Anterior cingulate cortex (tissue), 58 donors: Measurements from ENCODE around the gene PTPRN2.

Experiments
- DNase-seq, 58 donors: peaks; one replicate each; lab custom pipeline; 2025; lab: John Stamatoyannopoulos, UW

Gene PTPRN2

DNA sequence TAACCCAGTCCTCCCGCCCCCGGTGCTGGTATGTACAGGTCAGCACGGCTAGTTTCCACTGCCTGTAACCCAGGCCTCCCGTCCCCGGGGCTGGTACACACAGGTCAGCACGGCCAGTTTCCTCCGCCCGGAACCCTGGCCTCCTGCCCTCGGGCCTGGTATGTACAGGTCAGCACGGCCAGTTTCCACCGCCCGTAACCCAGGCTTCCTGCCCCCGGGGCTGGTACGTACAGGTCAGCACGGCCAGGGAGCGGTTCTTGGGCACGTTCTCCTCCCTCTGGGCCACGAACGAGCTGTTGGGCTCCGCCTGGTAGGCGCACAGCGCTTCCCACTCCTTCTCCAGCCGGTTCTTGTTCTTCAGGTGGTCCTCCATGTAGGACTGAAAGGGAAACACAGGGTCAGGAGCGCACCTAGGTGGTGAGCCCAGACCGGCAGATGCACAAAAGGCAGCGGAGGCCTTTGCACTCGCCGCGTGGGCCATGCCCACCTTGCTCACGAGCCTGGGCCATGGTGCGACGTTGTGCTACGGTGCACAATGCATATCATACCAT lies 966.4 kb downstream of the PTPRN2 start:
- DNase-seq, result no peak

GRCh38 chr7:157620616-157621015 lies 967.0 kb downstream of the PTPRN2 start:
- DNase-seq, result no peak

DNA sequence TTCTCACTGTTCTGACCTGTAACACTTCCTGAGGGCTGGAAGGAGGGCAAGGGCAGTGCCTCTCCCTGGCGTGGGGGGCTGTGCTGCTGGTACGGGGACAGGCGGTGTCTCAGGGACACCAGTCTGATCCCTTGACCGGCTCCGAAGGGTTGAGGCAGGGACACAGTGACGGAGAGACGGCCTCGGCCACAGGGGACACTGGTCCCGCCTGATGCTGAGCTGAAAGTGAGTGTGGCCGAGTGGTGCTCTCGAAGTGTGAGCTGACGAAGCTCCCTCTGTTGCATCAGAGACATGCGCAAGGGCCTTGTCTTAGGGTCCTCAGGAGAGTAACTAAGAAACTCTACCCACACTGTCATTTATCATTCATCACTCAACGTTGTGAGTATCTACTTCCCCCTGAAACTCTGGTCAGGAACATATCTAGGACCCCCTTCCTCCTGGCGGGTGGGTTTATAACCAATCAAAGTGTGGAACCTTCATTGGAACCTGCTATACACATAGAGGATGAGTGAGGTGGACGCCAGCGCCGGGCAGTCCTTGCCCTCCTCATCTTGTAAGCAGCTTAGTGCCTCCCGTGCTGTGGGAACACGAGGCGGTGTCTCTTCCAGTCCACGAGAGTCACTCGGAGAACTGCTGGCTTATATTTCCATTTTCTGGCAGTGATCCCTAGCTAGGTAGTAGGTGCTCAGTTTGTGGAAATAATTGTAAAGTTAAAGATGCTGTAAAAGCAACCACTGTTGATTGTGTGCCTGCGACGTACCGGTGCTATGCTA lies 967.7 kb downstream of the PTPRN2 start:
- DNase-seq, result no peak

DNA sequence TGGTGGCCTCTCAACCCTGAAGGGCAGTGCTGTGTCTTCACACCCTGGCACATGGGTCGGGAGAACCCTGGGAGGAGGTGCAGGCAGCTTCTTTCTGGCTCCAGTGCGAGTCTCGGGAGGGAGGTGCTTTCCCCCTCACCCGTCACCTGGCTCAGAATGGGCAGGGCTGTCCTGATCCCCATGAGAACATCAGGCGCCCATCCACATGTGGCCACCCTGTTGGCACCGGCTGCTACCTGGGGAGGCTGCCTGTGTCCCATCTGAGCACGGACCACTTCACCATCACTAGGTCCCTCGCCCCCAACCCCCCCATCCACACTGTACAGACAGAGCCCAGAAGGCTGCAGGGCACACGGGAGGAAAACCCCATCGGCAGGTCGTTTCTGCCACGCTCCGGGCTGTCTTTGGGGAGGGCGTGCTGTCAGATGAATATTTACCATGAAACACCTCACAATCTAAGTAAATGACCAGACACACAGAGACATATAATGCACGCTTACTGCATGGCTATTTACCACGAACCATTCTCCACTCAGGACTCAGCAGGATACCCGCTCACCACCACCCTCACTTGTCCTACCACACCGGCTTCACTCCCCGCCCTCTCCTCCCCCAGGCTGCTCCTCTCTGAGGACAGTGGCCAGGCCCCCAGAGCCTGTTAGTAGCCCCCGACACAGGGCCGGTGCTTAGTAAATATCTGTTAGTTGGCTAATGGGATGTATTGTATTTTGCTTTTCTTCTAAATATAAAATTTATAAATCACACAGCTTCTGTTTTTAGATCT lies 968.6 kb downstream of the PTPRN2 start:
- no peak for DNase-seq

DNA sequence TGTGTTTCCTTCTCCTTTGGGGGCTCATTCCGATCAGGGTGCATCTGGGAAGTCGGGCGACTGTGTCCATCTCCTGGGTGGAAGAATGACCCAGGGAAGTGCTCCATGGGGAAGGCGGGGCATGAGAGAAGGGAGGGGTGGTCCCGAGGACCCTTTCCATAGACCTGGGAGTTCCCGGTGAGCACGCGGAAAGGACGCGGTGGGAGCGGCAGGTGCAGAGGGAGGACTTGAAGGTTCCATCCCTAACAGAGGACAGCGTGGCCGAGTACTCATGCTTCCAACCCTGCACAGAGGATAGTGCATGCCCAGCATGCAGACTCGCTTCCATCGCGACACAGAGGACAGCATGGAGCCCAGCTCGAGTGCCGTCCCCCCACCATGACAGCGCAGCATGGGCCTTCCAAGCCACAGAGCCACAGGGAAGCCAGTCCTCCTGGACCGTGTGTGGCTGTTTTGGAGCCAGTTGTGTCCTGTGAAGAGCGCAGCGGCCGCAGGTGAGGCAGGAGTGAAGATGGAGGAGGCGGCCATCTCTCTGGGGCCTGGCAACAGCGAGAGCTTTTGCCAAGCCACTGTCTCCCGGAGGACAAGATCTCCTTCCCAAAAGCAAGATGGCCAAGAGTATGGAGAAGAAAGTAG lies 969.4 kb downstream of the PTPRN2 start:
- no peak for DNase-seq

DNA sequence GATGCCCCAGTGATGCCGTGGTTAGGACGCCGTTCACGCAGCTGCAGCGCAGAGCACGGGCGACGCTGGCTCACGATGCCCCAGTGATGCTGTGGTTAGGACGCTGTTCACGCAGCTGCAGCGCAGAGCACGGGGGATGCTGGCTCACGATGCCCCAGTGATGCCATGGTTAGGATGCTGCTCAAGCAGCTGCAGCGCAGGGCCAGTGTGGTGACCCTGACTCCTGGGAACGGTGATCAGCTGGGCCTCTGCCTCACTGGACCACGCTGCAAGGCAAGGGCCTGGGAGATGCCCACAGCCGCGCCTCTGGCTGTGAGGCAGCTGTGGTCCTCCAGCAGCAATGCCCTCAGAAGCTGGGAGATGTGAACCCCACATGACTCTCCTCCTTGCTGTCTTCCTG lies 970.2 kb downstream of the PTPRN2 start:
- DNase-seq, result no peak

DNA sequence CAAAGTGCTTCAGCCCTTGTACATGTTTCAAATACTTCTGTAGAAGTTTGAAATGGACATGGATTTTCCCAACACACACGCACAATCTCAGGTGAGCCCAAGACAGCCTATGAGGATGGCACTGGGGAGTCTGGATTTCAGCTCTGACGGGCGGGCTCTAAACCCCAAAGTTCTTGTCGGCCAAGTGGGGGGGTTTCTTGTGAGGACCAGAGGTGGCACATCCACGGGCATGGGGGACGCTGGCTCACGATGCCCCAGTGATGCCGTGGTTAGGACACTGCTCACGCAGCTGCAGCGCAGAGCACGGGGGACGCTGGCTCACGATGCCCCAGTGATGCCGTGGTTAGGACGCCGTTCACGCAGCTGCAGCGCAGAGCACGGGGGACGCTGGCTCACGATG lies 970.7 kb downstream of the PTPRN2 start:
- DNase-seq, result no peak

DNA sequence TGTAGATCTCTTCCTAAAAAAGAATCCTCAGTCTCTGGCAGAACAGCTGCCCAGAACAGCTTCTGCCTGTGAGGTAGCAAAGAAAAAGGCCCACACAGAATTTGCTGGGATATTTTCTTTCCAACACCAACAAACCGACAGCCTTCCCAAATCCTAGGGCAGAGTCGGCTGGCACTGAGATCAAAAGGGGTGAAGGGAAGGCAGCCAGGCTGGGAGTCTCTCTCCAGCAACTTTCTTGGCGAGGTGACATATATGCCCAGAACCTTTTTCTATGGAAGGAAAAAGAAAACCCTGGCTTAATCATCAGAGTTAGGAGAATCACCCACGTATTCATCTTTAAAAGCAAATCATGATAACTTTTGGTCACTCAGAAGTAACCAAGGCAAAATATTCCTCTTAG lies 971.2 kb downstream of the PTPRN2 start:
- peak in 14 of 58 donors; percentile 3 to 71 (median 24) for DNase-seq

DNA sequence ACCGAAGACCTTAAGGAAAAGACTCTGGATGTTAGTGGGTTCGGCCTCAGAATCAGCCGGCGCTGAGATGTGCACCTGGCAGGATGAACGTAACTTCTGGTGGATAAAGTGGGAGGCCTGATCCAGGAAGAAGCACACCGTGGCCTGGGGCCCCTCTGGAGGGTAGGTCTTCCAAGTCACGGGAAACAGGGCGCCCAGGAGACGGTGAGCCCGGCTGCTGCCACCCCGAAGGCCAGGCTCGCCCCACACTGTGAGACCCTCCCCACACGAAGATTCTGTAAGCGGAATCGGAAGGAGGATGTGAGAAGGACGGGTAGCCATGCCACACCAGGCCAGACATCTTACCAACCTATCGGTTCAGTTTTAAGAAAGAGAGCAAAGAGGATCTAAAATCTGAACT lies 971.8 kb downstream of the PTPRN2 start:
- DNase-seq, result no peak

GRCh38 chr7:157615101-157615817 lies 972.4 kb downstream of the PTPRN2 start:
- DNase-seq, result peak in 31 of 58 donors; percentile 11 to 69 (median 35)

- DNase-seq, result no peak
Observed at GRCh38 chr7:157614457-157615020, 973.1 kb downstream of the PTPRN2 start.

- no peak for DNase-seq
Observed at GRCh38 chr7:157613575-157614322, 973.9 kb downstream of the PTPRN2 start.

- no peak for DNase-seq
Observed at GRCh38 chr7:157612664-157613561, 974.7 kb downstream of the PTPRN2 start.

DNA sequence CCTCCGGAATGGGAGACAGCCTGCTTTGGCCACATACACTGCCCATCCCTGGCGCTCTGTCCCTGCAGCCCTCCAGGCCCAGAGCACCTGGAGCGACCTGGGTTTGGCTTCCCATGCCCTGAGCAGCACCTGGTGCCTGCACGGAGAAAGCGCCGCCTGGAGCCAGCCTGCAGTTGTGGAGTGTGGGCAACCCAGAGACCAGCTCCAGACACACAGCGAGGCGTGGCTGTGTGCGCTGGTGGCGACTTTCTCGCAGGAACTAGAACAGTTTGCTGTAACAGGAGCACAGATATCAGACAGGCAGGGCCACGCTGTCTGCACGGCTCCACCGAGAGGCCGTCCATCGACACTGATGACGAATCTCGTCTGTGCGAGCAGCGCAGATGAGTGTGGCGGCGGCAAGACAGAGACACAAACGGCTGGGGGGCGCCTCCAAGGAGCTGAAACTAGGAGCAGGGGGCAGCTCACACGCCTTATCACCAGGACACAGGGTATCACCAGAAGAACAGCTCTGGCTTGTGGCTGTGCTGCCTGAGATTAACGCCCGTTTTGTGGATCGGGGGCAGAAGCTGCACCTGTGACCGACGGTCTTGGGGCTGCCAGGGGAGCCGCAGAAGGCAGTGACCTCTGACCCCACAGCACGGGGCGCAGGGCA lies 975.5 kb downstream of the PTPRN2 start:
- no peak for DNase-seq

DNA sequence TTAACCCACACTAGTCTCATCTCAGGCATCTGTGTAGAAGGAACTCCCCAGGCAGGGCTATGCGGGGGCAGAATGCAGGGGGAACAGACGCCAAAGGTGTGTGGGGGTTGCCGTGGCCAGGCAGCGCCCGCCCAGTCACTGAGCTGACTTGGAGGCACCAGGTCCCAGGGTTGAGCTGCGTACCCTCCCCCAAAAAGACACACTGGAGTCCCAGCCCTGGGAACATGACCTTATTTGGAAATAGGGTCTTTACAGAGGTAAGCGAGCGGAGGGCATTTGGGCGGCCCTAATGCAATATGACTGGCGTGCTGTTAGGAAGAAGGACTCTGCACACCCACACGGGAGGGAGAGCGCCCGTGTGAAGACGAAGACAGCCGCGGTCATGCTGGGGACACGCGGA lies 976.3 kb downstream of the PTPRN2 start:
- no peak for DNase-seq

DNA sequence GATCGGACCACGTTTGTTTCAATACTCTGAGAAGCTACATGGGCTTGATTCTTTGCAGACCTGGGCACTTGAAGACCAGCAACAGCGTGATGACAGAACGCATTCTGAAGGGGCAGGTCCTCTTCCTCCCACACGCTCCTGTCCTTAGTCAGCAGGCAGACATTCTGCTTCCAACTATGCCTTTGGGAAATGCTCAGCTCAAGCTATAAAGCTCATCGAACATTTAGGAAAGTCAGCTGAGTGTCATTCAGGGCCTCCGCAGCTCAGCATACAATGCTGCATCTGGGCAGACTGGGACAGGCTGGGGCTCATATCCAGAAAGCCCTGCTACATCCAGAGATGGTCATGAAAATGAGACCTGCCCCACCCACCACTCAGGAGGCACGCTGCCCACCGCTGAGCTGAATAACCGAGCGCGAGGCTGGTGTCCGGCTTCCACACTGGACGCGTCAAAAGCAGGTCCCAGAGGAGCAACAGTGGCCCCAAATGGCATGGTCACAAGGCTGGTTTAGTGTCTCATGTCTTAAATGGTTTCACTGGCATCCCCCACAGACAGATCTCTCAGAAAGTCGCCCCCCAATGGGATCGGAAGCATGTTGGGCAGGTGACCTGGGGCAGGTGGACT lies 976.8 kb downstream of the PTPRN2 start:
- no peak for DNase-seq

DNA sequence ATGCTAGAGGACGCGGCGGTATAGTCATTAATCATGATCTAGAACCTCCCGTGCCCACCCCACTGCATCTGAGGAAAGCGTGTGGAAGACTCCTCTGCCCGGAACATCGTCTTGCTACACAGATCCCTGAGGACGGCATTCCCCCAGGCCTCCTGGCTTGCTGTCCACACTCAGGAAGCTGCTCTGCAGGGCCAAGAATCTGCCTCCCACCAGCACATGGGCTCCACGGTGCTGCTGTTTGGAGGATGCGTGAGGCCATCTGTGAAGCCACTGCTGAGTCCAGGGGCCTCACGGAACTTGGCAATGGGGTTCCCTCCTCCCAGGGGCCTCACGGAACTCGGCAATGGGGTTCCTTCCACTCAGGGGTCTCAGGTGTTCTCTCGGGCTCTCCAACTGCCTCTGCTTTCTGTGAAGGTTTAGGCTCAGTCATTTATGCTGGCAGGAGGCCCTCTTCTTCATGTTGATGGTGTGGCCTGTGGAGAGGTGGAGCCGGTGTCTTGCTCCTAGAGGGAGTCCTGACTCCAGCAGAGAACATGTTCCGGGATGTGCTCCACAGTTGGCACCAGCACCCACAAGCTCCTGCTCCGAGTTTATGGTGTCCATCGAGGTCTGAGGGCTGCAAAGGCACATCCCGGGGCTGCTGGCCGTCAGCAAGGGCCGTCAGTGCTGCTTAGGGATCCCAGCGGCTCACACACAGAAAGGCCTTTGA lies 977.5 kb downstream of the PTPRN2 start:
- DNase-seq, result no peak
